Transverse colon (tissue), 4 donors: Measurements from ENCODE around the gene RASL12.

Experiments
- EP300 ChIP-seq: sonication (generic); formaldehyde crosslinking; IDR thresholded peaks from one replicate; pipeline ENCODE4 v1.6.1; 2017; ENCODE audit warnings: antibody characterized with exemption, low read depth
- POLR2A ChIP-seq: fragments of 450-650 bp; IDR thresholded peaks from one replicate; pipeline ENCODE4 v1.6.1; 2016; ENCODE audit warnings: antibody characterized with exemption, mild to moderate bottlenecking, moderate library complexity
- POLR2AphosphoS5 ChIP-seq, 3 donors: sonication (generic); formaldehyde crosslinking; IDR thresholded peaks; one replicate each; pipeline ENCODE4 v1.6.1; 2016; ENCODE audit warnings: antibody characterized with exemption in 3 of 3
- TF ChIP-seq, protein P1 (sequence below), 5 experiments: fragments of 200-600 bp in 3 of 5; fragments of 450-650 bp in 2 of 5; sonication (generic) in 3 of 5; IDR thresholded peaks; 1 replicate in 2 of 5; 2 replicates in 3 of 5; pipeline ENCODE4 v1.5.1; 2016 to 2017; ENCODE audit warnings: antibody characterized with exemption in 5 of 5, inconsistent platforms in 3 of 5, mild to moderate bottlenecking in 2 of 5, moderate library complexity in 1 of 5

- TF ChIP-seq POLR2A = no peak
- TF ChIP-seq, protein P1, sequence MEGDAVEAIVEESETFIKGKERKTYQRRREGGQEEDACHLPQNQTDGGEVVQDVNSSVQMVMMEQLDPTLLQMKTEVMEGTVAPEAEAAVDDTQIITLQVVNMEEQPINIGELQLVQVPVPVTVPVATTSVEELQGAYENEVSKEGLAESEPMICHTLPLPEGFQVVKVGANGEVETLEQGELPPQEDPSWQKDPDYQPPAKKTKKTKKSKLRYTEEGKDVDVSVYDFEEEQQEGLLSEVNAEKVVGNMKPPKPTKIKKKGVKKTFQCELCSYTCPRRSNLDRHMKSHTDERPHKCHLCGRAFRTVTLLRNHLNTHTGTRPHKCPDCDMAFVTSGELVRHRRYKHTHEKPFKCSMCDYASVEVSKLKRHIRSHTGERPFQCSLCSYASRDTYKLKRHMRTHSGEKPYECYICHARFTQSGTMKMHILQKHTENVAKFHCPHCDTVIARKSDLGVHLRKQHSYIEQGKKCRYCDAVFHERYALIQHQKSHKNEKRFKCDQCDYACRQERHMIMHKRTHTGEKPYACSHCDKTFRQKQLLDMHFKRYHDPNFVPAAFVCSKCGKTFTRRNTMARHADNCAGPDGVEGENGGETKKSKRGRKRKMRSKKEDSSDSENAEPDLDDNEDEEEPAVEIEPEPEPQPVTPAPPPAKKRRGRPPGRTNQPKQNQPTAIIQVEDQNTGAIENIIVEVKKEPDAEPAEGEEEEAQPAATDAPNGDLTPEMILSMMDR (IDR thresholded peaks at IDR 0.05) = no peak
- TF ChIP-seq EP300 = no peak
- TF ChIP-seq POLR2AphosphoS5 (IDR thresholded peaks at IDR 0.05) = no peak
Measured at GRCh38 chr15:65099336-65099735, 31.5 kb upstream of the RASL12 start.
